SU-DHL-6 (cell line): ENCODE results near the gene THAP11.

Experiments used
- H2AFZ ChIP-seq: fragments of 200-600 bp; sonication (generic); 2 replicates; pipeline ENCODE4 v1.6.1; 2014; ENCODE audit warnings: low read depth, mild to moderate bottlenecking, moderate library complexity, mixed read lengths, antibody characterized with exemption, low read length; ENCODE audit not compliant: severe bottlenecking
- H3F3A ChIP-seq: fragments of 200-600 bp; shearing (Covaris generic); 2 replicates; pipeline ENCODE4 v1.6.0; 2016; ENCODE audit warnings: antibody characterized with exemption, mild to moderate bottlenecking; ENCODE audit not compliant: insufficient read depth
- H3K27ac ChIP-seq: fragments of 200-600 bp; sonication (generic); 2 replicates; pipeline ENCODE4 v1.5.1; 2016; ENCODE audit warnings: low read depth, mild to moderate bottlenecking, low read length, moderate library complexity, mixed read lengths
- H3K27me3 ChIP-seq: fragments of 200-600 bp; sonication (generic), shearing (Covaris generic); 2 replicates; pipeline ENCODE4 v1.6.0; 2014; ENCODE audit warnings: mild to moderate bottlenecking, low read length
- H3K36me3 ChIP-seq: fragments of 200-600 bp; sonication (generic); 2 replicates; pipeline ENCODE4 v1.6.1; 2014; ENCODE audit warnings: mild to moderate bottlenecking, low read length, mixed read lengths
- H3K4me2 ChIP-seq: fragments of 300-600, 200-600 bp; shearing (Covaris generic), sonication (generic); 2 replicates; pipeline ENCODE4 v1.6.0; 2014; ENCODE audit warnings: low read length, low read depth, mild to moderate bottlenecking; ENCODE audit not compliant: poor library complexity, severe bottlenecking
- H3K4me3 ChIP-seq: fragments of 200-600 bp; sonication (generic); 2 replicates; pipeline ENCODE4 v1.5.1; 2014; ENCODE audit warnings: antibody characterized with exemption, low read length, mild to moderate bottlenecking, mixed read lengths; ENCODE audit not compliant: insufficient read depth, poor library complexity, severe bottlenecking
- H3K79me2 ChIP-seq: fragments of 200-600 bp; sonication (generic); 2 replicates; pipeline ENCODE4 v1.6.1; 2014; ENCODE audit warnings: mild to moderate bottlenecking, low read length, moderate library complexity; ENCODE audit not compliant: insufficient read depth
- H3K9ac ChIP-seq: fragments of 200-600 bp; sonication (generic); 2 replicates; pipeline ENCODE4 v1.7.0; 2014; ENCODE audit warnings: mild to moderate bottlenecking, low read length
- H3K9me2 ChIP-seq: fragments of 200-600 bp; sonication (generic); replicated peaks from 2 replicates; pipeline ENCODE4 v1.6.1; 2014; ENCODE audit warnings: low read length; ENCODE audit not compliant: insufficient read depth
- H3K9me3 ChIP-seq: fragments of 200-600 bp; sonication (generic); 2 replicates; pipeline ENCODE4 v1.6.1; 2014; ENCODE audit warnings: low read length, mixed read lengths; ENCODE audit not compliant: insufficient read depth
- H4K20me1 ChIP-seq: fragments of 200-600 bp; sonication (generic); 2 replicates; pipeline ENCODE4 v1.6.1; 2014; ENCODE audit warnings: low read depth, mild to moderate bottlenecking, antibody characterized with exemption, low read length, moderate library complexity, mixed read lengths
- CTCF ChIP-seq: fragments of 200-600 bp; sonication (generic); IDR thresholded peaks from one replicate; pipeline ENCODE4 v1.5.1; 2017; ENCODE audit warnings: antibody characterized with exemption, mild to moderate bottlenecking, low read length, moderate library complexity; ENCODE audit not compliant: insufficient read depth, poor library complexity, severe bottlenecking
- EZH2phosphoT487 ChIP-seq: fragments of 200-600 bp; sonication (generic), shearing (Covaris generic); conservative IDR thresholded peaks from 2 replicates; pipeline ENCODE4 v1.6.1; 2018; ENCODE audit warnings: mild to moderate bottlenecking, antibody characterized with exemption, low read length, moderate library complexity, mixed read lengths

THAP11 gene

GRCh38 chr16:67841816-67842508 is at the start of gene THAP11:
TSS of gene THAP11 (plus strand) at chr16:67842320. CDS start at chr16:67842555, 235 bp downstream.
- no peaks in the 10 kb centered on the region for H3K9me2 ChIP-seq
- peak within 1 kb of the TSS; percentile 92 for H3K27ac ChIP-seq
- peaks cover 22% of the 10 kb centered on the region for H3F3A ChIP-seq
- peak within 1 kb of the TSS; percentile 85 for H3K4me3 ChIP-seq
- H3K27me3 ChIP-seq: no peaks in the 10 kb centered on the region
- no peaks in the 10 kb centered on the region for H4K20me1 ChIP-seq
- H3K4me2 ChIP-seq: peak within 1 kb of the TSS; percentile 85
- peak within 1 kb of the TSS; percentile 96 for H3K9ac ChIP-seq
- no peaks in the 10 kb centered on the region for H3K9me3 ChIP-seq
- H2AFZ ChIP-seq: peak within 1 kb of the TSS; percentile 99
- H3K36me3 ChIP-seq: no peaks in the 10 kb centered on the region
- TF ChIP-seq EZH2phosphoT487 (no peak), CTCF (peak; percentile 52)
- peaks cover 27% of the 10 kb centered on the region for H3K79me2 ChIP-seq

- H3K9me2 ChIP-seq: no peaks in the 10 kb centered on the region
- H3K4me3 ChIP-seq: no peak overlapping the region
- H4K20me1 ChIP-seq: no peaks in the 10 kb centered on the region
- no peak overlapping the region for H2AFZ ChIP-seq
- no peaks in the 10 kb centered on the region for H3K27me3 ChIP-seq
- no peaks in the 10 kb centered on the region for H3F3A ChIP-seq
- no peak overlapping the region for H3K4me2 ChIP-seq
- H3K79me2 ChIP-seq: peaks cover 11% of the 10 kb centered on the region; the same call in 1 of the 2 replicates
- H3K9me3 ChIP-seq: no peaks in the 10 kb centered on the region
- H3K27ac ChIP-seq: no peak overlapping the region
- no peak for TF ChIP-seq CTCF
- TF ChIP-seq EZH2phosphoT487: no peak
- H3K9ac ChIP-seq: no peak overlapping the region
- no peaks in the 10 kb centered on the region for H3K36me3 ChIP-seq
Measured at GRCh38 chr16:67796099-67796718, 45.9 kb upstream of the THAP11 start.

- H3K27me3 ChIP-seq: no peaks in the 10 kb centered on the region
- no peaks in the 10 kb centered on the region for H3K36me3 ChIP-seq
- H2AFZ ChIP-seq: no peak overlapping the region
- H3K4me2 ChIP-seq: no peak overlapping the region
- no peak overlapping the region for H3K4me3 ChIP-seq
- H3K9ac ChIP-seq: no peak overlapping the region
- TF ChIP-seq CTCF: no peak
- TF ChIP-seq EZH2phosphoT487: no peak
- no peaks in the 10 kb centered on the region for H3K9me3 ChIP-seq
- peaks cover 13% of the 10 kb centered on the region; the same call in 1 of the 2 replicates for H3K79me2 ChIP-seq
- H4K20me1 ChIP-seq: no peaks in the 10 kb centered on the region
- H3F3A ChIP-seq: no peaks in the 10 kb centered on the region
- H3K9me2 ChIP-seq: no peaks in the 10 kb centered on the region
- H3K27ac ChIP-seq: no peak overlapping the region
Measured at GRCh38 chr16:67800338-67800926, 41.7 kb upstream of the THAP11 start.
